Endodermal cell (in vitro differentiated cells): Measurements from ENCODE around the gene CHCT1. TPM values are rescaled to one million over a fixed set of nuclear protein-coding genes. Genes with fewer than 3 reads are reported as not detected.
A peak's percentile ranks its signal among the peaks of the same experiment; 100 is the strongest.
"Not testable (repeated sequence)": the region's sequence is repeated elsewhere in the genome, so short reads cannot be mapped to it uniquely, and the experiment has no call there.

Source experiments
- DNase-seq: peaks from one replicate; pipeline ENCODE4 v3.0.0-alpha.2; 2017
- H3K27ac ChIP-seq: 2 replicates; pipeline ENCODE4 v1.5.1; 2013; ENCODE audit warnings: mild to moderate bottlenecking, low read depth, low read length, moderate library complexity
- H3K27me3 ChIP-seq: 2 replicates; pipeline ENCODE4 v1.6.1; 2013; ENCODE audit warnings: mild to moderate bottlenecking, low read length, moderate library complexity; ENCODE audit not compliant: insufficient read depth, control insufficient read depth, poor library complexity, severe bottlenecking
- H3K36me3 ChIP-seq: 2 replicates; pipeline ENCODE4 v1.7.0; 2013; ENCODE audit warnings: mild to moderate bottlenecking, low read length, moderate library complexity; ENCODE audit not compliant: control insufficient read depth, insufficient read depth
- H3K4me1 ChIP-seq: one replicate; pipeline ENCODE4 v1.7.0; 2013; ENCODE audit warnings: low read length; ENCODE audit not compliant: control insufficient read depth, insufficient read depth
- H3K4me3 ChIP-seq: 2 replicates; pipeline ENCODE4 v1.5.1; 2013; ENCODE audit warnings: mild to moderate bottlenecking, low read length, moderate library complexity
- H3K9ac ChIP-seq: 2 replicates; pipeline ENCODE4 v1.6.1; 2013; ENCODE audit warnings: mild to moderate bottlenecking, low read length, moderate library complexity; ENCODE audit not compliant: poor library complexity, severe bottlenecking; ENCODE audit errors: extremely low read depth
- H3K9me3 ChIP-seq: 2 replicates; pipeline ENCODE4 v1.6.1; 2013; ENCODE audit warnings: mild to moderate bottlenecking, low read length, moderate library complexity; ENCODE audit not compliant: control insufficient read depth
- H3K27ac Mint-ChIP-seq: 2 replicates; pipeline ENCODE4 v1.8.0; 2020; ENCODE audit warnings: mixed read lengths
- H3K27me3 Mint-ChIP-seq: 2 replicates; pipeline ENCODE4 v1.8.0; 2021; ENCODE audit warnings: mild to moderate bottlenecking, mixed read lengths; ENCODE audit not compliant: insufficient read depth
- H3K36me3 Mint-ChIP-seq: 2 replicates; pipeline ENCODE4 v1.8.0; 2020; ENCODE audit warnings: low read depth, mixed read lengths
- H3K4me1 Mint-ChIP-seq: 2 replicates; pipeline ENCODE4 v1.8.0; 2020; ENCODE audit warnings: mixed read lengths
- H3K4me3 Mint-ChIP-seq: 2 replicates; pipeline ENCODE4 v1.8.0; 2020; ENCODE audit warnings: mild to moderate bottlenecking, moderate library complexity, mixed read lengths
- H3K9me3 Mint-ChIP-seq: 2 replicates; pipeline ENCODE4 v1.8.0; 2020; ENCODE audit warnings: mild to moderate bottlenecking, mixed read lengths
- CTCF ChIP-seq: fragments of 200-600 bp; sonication (generic); conservative IDR thresholded peaks from 2 replicates; pipeline ENCODE4 v1.5.0; 2021; ENCODE audit warnings: antibody characterized with exemption, mild to moderate bottlenecking
- WGBS, 2 experiments: methylation state at CpG; one replicate each; pipeline versions ENCODE4 v1.1.5 to v1.1.7; 2013; ENCODE audit warnings: missing lambda C conversion rate in 2 of 2, mixed read lengths in 1 of 2; ENCODE audit not compliant: insufficient coverage in 1 of 2, insufficient read length in 1 of 2; 5-methylcytosine and 5-hydroxymethylcytosine counted together
- long read RNA-seq, 4 experiments: library from polyadenylated mRNA in 2 of 4; library from RNA in 1 of 4; library from capped mRNA in 1 of 4; stranded (forward) in 3 of 4; unstranded in 1 of 4; transcript quantifications; one replicate each; pipeline ENCODE4 v2.0.0, GENCODE V29; 2020 to 2021; ENCODE audit warnings: inconsistent platforms in 1 of 4
- polyA plus RNA-seq, 2 experiments: library from polyadenylated mRNA; stranded (reverse); fragments of 50-300 nt; gene quantifications; one replicate each; pipeline ENCODE4 v1.2.3, GENCODE V29; 2013
- total RNA-seq, 2 donors: library from RNA; stranded (reverse); fragmentation: NEBNext Ultra II Directional in 1 of 2; extraction: Animal tissue kit (Norgen Biotek cat#: 25700) in 1 of 2; gene quantifications; 2 replicates in 1 of 2; 3 replicates in 1 of 2; pipeline ENCODE4 v1.2.1, GENCODE V29; 2021

The CHCT1 gene
- total RNA-seq, result not detected
- not detected for polyA plus RNA-seq (2013, experiment 1 of 2)
- polyA plus RNA-seq (2013, experiment 2 of 2), result not detected
- long read RNA-seq, experiment 1, partial matches to known transcripts, result 0 of 2 reads
- long read RNA-seq, experiment 1, other reads (novel, unspliced or antisense), result 2 of 2 reads
- long read RNA-seq, experiment 2, result 0 reads
- long read RNA-seq, experiment 3, result 0 reads
- long read RNA-seq, experiment 4, result 0 reads

GRCh38 chr17:60422162-60422665, at the start of gene CHCT1:
Gene CHCT1, plus strand, starts transcription at chr17:60422489. Its CDS starts 104 bp downstream, at chr17:60422593.
- H3K9me3 ChIP-seq, result no peaks in the 10 kb centered on the region
- H3K4me1 ChIP-seq, result no peaks in the 10 kb centered on the region
- no peak within 1 kb of the TSS for H3K27ac ChIP-seq
- H3K27me3 ChIP-seq, result peaks cover 5% of the 10 kb centered on the region
- no peak for DNase-seq
- H3K4me3 Mint-ChIP-seq, result peak within 1 kb of the TSS; percentile 57
- peak within 1 kb of the TSS; percentile 81 for H3K4me3 ChIP-seq
- TF ChIP-seq CTCF, result no peak
- peaks cover 5% of the 10 kb centered on the region for H3K4me1 Mint-ChIP-seq
- H3K27ac Mint-ChIP-seq, result no peak within 1 kb of the TSS
- H3K9me3 Mint-ChIP-seq, result no peaks in the 10 kb centered on the region
- H3K36me3 Mint-ChIP-seq, result no peaks in the 10 kb centered on the region
- peaks cover 12% of the 10 kb centered on the region for H3K27me3 Mint-ChIP-seq
- peak within 1 kb of the TSS; percentile 50 for H3K9ac ChIP-seq
- H3K36me3 ChIP-seq, result no peaks in the 10 kb centered on the region
- WGBS, 2 experiments, result 79 to 80% methylated on average over 13 to 18 of the region's 18 CpGs

- Histone ChIP-seq H3K36me3 (no peaks in the 10 kb centered on the region), H3K4me1 (no peaks in the 10 kb centered on the region), H3K4me3 (no peak overlapping the region), H3K27ac (no peak overlapping the region), H3K9ac (no peak overlapping the region), H3K27me3 (no peaks in the 10 kb centered on the region), H3K9me3 (no peaks in the 10 kb centered on the region)
- Mint-ChIP-seq H3K9me3 (no peaks in the 10 kb centered on the region), H3K4me3 (no peak overlapping the region), H3K27ac (peak overlapping the region; percentile 46), H3K4me1 (peaks cover 16% of the 10 kb centered on the region), H3K36me3 (peaks cover 17% of the 10 kb centered on the region), H3K27me3 (no peaks in the 10 kb centered on the region)
- WGBS, 2 experiments, result 95 to 100% methylated on average over 1 to 6 of the region's 6 CpGs
- peak; percentile 60 for DNase-seq
- TF ChIP-seq CTCF, result no peak
Observed at GRCh38 chr17:60372790-60373483, 49.4 kb upstream of the CHCT1 start.

GRCh38 chr17:60378187-60378586, 44.1 kb upstream of the CHCT1 start:
- H3K9me3 ChIP-seq, H3K9ac ChIP-seq, H3K27ac Mint-ChIP-seq, H3K36me3 ChIP-seq, H3K4me1 Mint-ChIP-seq, H3K27ac ChIP-seq, H3K9me3 Mint-ChIP-seq, H3K4me3 Mint-ChIP-seq, H3K27me3 ChIP-seq, H3K4me3 ChIP-seq, H3K27me3 Mint-ChIP-seq, H3K4me1 ChIP-seq, DNase-seq: not testable (repeated sequence)
- no CpG with 5 or more reads among the region's 1 CpG for WGBS, 2 experiments
- peaks cover 15% of the 10 kb centered on the region for H3K36me3 Mint-ChIP-seq

GRCh38 chr17:60379461-60379860, 42.8 kb upstream of the CHCT1 start:
- H3K27me3 Mint-ChIP-seq, DNase-seq, H3K4me3 Mint-ChIP-seq, H3K27ac Mint-ChIP-seq, H3K9me3 ChIP-seq, H3K36me3 ChIP-seq, H3K9me3 Mint-ChIP-seq, H3K27me3 ChIP-seq, H3K9ac ChIP-seq, H3K27ac ChIP-seq, H3K4me3 ChIP-seq, H3K4me1 ChIP-seq: not testable (repeated sequence)
- peaks cover 11% of the 10 kb centered on the region for H3K4me1 Mint-ChIP-seq
- no CpG with 5 or more reads among the region's 3 CpGs for WGBS, 2 experiments
- H3K36me3 Mint-ChIP-seq, result peaks cover 11% of the 10 kb centered on the region
